Omental fat pad (tissue), 4 donors: ENCODE results near the gene AGAP1. TPM values are rescaled to one million over a fixed set of nuclear protein-coding genes. Genes with fewer than 3 reads are reported as not detected.

Source experiments
- ATAC-seq: fragments of 150-250 bp; one replicate; pipeline ENCODE4 v1.9.1; 2016; ENCODE audit warnings: mild to moderate bottlenecking, moderate library complexity; ENCODE audit not compliant: low FRiP score
- DNase-seq: peaks from one replicate; pipeline ENCODE4 v3.0.0-alpha.2; 2019; ENCODE audit warnings: low spot score
- CTCF ChIP-seq, 3 donors: fragments of 450-650 bp; IDR thresholded peaks; one replicate each; pipeline ENCODE4 v1.5.1; 2016 to 2017; ENCODE audit warnings: antibody characterized with exemption in 3 of 3, mild to moderate bottlenecking in 3 of 3, moderate library complexity in 2 of 3
- total RNA-seq, 4 donors: library from RNA; depleted of rRNA; stranded (reverse); fragments of >200 nt; gene quantifications; one replicate each; pipeline ENCODE4 v1.1.0, GENCODE V29; 2016

AGAP1 gene
- total RNA-seq, 4 donors from 2014 or later = 15.5 to 24.3 (median 16.2) TPM

DNA sequence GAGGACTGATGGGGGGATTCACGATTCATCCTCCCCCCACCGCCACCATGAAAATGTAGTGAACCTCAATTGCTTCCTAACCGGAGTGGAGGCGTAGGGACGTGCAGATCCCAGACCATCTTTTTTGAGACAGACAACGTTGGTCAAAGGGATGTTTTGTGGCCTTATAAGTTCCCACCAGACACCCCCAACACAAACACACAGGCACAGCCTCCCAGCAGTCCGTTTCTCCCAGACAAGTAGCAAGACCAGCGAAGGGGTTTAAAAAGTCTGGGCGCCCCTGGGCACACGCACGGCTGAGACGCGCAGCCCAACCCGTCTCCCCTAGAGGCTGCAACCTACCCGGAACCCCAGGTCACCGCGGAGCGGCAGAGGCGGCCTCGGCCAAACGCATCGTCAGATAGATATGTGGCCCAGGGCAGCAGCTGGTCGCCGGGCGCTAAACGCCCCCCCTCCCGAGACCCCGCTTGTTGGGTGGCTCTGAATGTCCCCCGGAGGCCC is 673.0 kb downstream of the AGAP1 start:
- DNase-seq (no peak), ATAC-seq (no peak)
- no peak for TF ChIP-seq CTCF (IDR thresholded peaks at IDR 0.05)

DNA sequence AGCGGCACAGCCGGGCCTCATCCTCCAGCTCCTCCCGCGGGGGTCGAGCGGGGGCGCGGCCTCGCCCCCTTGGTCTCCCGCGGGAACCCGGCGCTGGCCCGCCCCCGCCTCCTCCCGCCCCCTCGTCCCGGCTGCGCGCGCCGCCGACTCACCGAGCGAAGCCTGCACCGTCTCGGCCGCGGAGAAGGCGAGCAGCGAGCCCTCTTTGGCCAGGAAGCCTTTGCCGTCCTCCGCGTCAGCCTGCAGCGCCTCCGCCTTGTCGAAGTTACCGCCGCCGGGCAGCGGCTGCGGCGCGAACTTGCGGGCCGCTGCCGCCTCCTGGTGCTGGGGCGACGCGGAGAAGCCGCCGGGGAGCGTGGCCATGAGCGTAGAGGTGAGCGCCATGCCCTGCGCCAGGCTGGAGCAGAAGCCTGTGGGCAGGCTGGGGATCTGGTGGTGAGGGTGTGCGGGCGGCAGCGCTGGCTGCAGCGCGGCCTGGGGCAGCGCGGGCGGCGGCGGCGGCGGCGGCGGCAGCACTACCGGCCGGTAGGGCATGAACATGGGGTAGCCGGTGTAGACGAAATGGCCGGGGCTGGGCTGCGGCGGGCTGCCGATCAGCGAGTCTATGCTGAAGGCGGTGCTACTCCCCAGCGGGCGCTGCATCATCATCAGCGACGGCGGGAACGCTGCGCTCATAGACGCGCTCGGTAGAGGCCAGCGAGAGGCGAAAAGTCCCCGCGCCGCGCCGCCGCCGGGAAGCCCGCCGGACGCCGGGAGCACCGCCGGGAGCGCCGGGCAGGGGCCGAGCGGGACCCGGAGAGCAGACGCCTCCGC is 673.7 kb downstream of the AGAP1 start:
- no peak for DNase-seq
- no peak for TF ChIP-seq CTCF (IDR thresholded peaks at IDR 0.05)
- no peak for ATAC-seq

DNA sequence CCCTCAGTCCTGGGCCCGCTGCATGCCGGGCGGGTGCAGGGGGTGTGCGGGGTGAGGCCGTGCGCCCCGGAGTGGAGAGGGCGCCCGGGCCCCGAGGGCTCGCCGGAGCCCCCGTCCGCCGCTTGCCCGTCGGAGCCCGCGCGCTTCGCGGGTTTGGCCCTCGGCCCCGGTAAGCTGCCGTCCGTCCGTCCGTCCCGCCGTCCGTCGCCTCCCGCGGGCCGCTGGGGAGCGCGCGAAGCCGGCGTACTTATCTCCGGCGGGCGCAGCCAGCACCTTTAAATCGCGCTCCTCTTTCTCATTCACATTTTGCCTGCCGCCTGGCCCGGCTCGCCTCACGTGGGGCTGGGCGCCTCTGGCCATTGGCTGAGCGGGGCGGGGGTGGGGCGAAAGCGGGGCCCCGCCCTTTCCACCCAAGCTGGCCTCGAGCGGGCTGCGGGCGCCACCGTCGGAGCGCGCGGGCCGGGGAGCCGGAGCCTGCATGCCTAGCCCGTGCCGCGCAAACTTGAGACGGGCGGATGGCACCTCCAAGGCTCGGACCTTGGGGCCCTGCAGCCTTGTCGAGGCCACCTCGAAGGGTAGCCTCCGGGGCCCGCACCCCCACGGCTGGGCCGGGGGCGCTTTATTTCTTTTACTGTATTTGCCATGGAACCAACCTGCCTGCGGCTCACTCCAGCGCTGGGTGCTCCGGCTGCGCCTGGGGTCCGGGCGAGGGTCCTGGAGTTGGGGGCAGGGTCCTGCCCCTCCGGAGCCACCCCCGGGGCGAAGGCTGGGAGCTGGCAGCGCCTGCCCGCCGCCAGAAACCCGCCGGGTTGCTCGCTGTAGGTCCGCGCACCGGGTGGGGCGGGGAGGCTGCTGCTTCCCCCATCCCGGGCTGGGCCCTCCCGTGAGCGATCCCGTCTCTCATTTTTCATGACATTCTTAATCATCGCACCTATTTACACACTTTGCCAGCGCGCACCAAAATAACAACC is 674.6 kb downstream of the AGAP1 start, which contains the start of gene GBX2:
Gene GBX2, minus strand, starts transcription at position 277 of the 971 bp plus-strand sequence. CDS start 415 bp downstream, outside the sequence.
- ATAC-seq (no peak), DNase-seq (no peak)
- no peak for TF ChIP-seq CTCF (IDR thresholded peaks at IDR 0.05)

- TF ChIP-seq CTCF (IDR thresholded peaks at IDR 0.05) = no peak
- DNase-seq (no peak), ATAC-seq (no peak)
Measured at GRCh38 chr2:236169151-236169721, 675.4 kb downstream of the AGAP1 start.

DNA sequence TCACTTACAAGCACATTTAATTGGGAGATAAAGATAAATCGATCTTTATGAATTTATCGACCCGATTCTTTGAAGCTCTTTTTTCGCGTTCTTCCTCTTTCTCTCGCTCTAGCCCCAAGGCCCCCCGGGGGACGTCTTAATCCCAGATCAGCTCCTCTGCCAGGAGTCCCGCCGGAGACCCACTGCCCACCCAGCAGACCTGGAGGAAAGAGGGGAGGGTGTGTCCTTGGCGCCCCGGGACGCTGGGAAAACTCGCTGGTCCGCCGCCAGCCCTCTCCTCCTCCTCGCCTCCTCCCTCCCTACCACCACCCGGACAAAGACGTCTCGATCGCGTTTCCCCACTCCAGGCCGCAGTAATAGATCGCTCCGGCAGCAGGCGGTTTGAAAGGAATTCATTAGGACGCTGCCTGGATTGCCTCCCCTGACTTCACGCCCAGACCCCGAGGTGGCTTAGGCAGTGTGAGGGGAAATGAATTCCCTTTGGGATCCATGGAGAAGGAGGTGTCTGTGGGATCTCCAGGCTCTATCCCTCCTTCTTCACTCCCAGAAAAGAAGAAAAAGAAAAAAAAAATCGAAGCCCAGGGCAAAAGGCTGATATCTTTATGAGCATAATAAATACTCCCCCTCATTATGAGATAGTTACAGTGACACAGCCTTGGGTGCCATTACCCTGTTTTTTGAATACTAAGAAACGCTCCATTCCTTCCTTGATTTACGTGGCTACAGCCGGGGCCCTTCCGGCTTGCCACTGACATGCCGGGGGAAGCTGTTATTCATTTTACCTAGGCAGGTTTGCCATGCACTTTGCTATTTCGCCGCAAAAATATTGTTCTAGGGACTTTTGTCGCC is 676.1 kb downstream of the AGAP1 start:
- DNase-seq (no peak), ATAC-seq (no peak)
- no peak for TF ChIP-seq CTCF (IDR thresholded peaks at IDR 0.05)

DNA sequence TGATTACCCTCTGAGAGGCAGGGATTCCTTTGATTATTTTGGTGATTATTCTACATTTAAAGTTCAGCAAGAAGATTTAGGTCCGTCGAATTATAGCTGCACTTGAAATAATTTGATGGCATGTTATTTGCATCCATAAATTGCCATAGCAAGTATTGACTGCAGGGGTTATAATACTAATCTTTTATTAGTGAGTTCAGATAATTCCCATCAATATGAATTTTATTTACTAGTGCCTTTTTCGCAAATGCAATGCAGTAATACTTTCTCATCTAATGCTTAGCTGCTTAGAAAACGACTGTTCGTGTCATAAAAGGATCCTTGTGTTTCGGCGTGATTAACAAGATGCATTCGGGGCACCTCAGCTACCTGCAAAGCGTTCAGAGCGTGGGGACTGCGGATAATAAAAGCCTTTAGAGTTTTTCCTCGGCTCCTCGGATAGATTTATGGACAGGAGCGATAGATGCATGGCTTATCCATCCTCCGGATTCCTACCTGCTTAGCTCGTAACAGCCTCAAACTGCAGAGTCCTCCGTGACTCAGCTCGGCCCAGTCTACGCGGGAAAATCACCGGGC is 676.8 kb downstream of the AGAP1 start:
- DNase-seq = no peak
- TF ChIP-seq CTCF (IDR thresholded peaks at IDR 0.05) = no peak
- no peak for ATAC-seq
